ENCODE measurements around the gene DHRS3.

DNA sequence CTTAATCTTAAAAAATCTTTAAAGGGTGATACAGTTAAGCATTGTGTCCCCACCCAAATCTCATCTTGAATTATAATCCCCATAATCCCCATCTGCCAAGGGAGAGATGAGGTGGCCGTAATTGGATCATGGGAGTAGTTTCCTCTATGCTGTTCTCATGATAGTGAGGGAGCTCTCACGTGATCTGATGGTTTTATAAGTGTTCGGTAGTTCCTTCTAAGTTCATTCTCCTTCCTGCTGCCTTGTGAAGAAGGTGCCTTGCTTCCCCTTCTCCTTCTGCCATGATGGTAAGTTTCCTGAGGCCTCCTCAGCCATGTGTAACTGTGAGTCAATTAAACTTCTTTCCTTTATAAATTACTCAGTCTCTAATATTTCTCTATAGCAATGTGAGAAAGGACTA is 10.7 kb downstream of the DHRS3 start:
- no peak for TF ChIP-seq POLR2A (IDR thresholded peaks at IDR 0.05)
- TF ChIP-seq, protein P1, sequence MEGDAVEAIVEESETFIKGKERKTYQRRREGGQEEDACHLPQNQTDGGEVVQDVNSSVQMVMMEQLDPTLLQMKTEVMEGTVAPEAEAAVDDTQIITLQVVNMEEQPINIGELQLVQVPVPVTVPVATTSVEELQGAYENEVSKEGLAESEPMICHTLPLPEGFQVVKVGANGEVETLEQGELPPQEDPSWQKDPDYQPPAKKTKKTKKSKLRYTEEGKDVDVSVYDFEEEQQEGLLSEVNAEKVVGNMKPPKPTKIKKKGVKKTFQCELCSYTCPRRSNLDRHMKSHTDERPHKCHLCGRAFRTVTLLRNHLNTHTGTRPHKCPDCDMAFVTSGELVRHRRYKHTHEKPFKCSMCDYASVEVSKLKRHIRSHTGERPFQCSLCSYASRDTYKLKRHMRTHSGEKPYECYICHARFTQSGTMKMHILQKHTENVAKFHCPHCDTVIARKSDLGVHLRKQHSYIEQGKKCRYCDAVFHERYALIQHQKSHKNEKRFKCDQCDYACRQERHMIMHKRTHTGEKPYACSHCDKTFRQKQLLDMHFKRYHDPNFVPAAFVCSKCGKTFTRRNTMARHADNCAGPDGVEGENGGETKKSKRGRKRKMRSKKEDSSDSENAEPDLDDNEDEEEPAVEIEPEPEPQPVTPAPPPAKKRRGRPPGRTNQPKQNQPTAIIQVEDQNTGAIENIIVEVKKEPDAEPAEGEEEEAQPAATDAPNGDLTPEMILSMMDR (IDR thresholded peaks at IDR 0.05), result no peak
- no peak for TF ChIP-seq POLR2AphosphoS5 (IDR thresholded peaks at IDR 0.05)
